Measurements from ENCODE around the gene MRPL50. TPM values are rescaled to one million over a fixed set of nuclear protein-coding genes. Genes with fewer than 3 reads are reported as not detected.

Gene MRPL50
- total RNA-seq, result 6.0 and 7.8 TPM in 2 replicates

DNA sequence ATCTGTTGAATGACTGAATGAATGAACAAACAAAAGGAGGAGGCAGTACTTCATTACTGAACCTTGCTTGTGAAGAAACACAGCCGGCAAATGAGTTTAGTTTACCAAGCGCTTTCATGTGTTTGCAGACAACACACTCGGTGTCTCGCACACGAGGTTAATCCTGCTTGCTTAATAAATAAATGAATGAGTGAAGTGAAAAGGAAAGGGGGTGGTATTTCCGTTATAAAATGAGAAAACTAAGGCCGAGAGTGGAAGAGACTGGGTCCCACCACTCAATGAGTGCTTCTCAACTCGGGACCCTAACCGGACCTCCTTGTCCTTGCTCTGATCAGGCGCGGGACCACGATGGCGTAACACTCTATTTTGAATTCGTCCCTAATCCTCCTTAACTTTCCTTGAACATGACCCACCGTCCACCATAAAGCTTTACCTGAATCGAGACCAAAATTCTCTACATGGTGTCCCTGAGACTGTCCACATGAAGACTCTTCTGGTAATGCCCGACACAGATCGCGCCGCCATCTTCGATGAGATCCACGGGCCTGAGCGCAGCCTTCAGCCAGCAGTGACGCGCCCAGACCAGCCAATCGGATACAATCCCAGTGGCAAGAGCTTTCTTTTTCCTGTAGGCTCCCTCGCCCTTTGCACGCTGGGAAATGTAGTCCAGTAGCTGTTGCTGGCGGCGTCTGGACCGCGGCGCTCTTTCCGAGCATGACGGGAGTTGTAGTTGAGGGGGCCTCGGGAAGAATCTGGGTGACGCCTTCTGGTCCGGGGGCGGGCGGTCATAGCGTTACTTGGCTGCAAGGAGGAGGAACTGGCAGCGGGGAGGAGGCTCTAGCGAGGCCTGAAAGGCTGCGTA is at the start of gene MRPL50, which contains the start of gene ZNF189:
MRPL50 (minus strand) TSS at position 551 of the 862 bp plus-strand sequence; CDS start at position 525, 26 bp downstream.
ZNF189 (plus strand) TSS at position 784 of the 862 bp plus-strand sequence. CDS start 306 bp downstream, outside the sequence.

DNA sequence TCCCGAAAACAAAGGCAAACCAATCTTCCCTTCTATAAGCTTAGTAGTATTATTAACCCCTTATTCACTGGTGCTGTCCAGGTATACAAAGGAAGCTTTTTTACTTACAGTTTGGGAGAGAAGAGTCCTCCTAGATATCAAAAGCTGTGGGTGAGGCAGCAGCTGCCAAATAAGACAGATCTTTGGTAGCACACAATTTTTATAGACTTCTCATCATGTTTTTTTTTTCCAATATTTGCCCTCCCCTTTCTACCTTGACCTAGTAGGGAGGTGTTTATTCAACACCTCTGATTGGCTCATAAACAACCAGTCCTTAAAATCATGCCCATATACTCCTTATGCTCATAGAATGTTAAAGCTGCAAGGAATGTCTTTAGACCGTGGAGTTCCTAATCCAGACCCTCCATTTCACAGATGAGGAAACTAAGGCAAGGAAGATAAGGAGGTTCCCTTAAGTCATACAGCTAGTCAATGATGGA is 37.2 kb upstream of the MRPL50 start, which contains the start of gene ALDOB:
ALDOB (minus strand) TSS at position 174 of the 479 bp plus-strand sequence. CDS start 4,887 bp downstream, outside the sequence.

DNA sequence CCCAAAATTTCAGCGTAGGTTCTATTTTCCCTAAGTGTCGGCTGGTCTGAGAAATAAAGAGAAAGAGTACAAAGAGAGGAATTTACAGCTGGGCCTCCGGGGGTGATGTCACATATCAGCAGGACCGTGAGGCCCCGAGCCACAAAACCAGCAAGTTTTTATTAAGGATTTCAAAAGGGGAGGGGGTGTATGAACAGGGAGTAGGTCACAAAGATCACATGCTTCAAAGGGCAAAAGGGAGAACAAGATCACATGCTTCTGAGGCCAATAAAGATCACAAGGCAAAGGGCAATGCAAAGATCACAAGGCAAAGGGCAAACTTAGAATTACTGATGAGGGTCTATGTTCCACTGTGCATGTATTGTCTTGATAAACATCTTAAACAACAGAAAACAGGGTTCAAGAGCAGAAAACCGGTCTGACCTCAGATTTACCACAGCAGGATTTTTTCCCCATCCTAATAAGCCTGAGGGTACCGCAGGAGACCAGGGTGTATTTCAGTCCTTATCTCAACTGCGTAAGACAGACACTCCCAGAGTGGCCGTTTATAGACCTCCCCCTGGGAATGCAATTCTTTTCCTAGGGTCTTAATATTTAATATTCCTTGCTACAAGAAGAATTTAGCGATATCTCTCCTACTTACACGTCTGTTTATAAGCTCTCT is 13.4 kb downstream of the MRPL50 start, which contains the start of gene BAAT:
BAAT (minus strand) TSS at position 134 of the 664 bp plus-strand sequence. CDS start 13,602 bp downstream, outside the sequence.

Other genes starting within 250 kb of the MRPL50 start
- 0.16 TPM in 1 of 2 replicates, not detected in the other for gene BAAT, start 13.6 kb downstream of the MRPL50 start, total RNA-seq
- 6.7 and 13.4 TPM in 2 replicates for gene ZNF189, start 233 bp upstream of the MRPL50 start, total RNA-seq
- not detected in 2 replicates for gene ALDOB, start 37.2 kb upstream of the MRPL50 start, total RNA-seq
- 9.6 and 15.1 TPM in 2 replicates for gene RNF20, start 135.2 kb upstream of the MRPL50 start, total RNA-seq
- not detected in 2 replicates for gene PPP3R2, start 196.4 kb upstream of the MRPL50 start, total RNA-seq